Purkinje cell (primary cell): ENCODE measurements around the gene SAMD5. TPM values are rescaled to one million over a fixed set of nuclear protein-coding genes. Genes with fewer than 3 reads are reported as not detected.

ENCODE experiments used
- polyA plus RNA-seq: library from polyadenylated mRNA; unstranded; fragments of >200 nt; fragmentation: Nextera tagmentation; gene quantifications from 2 replicates; pipeline ENCODE4 v1.2.1, GENCODE V29; 2014

SAMD5 gene
- polyA plus RNA-seq, result 0.35 and 0.62 TPM in 2 replicates

DNA sequence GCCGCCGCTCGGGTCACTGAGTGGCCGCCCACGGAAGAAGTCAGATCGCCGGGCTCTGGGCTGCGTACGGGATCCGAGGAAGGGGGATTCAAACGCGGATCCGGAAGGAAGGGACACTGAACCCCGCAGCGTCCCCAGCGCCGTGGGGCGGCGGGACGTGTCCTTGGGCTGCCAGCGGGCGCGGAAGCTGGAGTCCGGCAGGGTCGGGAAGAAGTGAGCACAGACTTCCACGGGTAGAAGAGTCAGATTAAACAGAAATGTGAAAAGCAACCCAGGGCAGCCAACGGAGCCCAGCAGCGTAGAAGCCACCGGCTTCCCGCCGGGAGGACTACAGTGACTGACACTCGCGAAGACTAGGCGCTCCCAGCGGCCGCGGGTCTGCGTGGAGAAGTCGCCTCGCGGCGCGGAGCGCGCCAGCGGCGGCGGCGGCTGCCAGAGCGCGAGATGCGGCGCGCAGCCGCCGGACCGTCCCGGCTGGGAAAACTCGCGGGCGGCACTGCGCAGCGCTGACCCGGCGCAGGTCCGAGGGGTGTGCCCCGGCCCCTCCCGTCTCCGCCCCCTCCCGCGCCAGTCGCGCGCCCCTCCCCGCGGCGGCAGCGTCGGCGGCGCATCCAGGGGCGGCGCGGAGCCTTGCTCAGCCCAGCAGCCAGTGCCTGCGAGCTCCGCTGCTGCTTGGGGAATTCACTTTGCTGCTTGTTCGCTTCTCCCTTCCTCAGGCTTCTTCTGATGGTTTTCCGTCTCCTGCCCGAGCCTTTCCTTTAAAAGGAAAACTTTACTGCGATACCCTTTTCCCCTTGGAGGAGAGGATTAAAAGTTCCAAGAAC lies at the start of gene SAMD5:
TSS of gene SAMD5 (plus strand) at position 649 of the 824 bp plus-strand sequence. CDS start 239 bp downstream, outside the sequence.

